Left lung (tissue), 10 donors: ENCODE measurements around the gene PROX1. TPM values are rescaled to one million over a fixed set of nuclear protein-coding genes. Genes with fewer than 3 reads are reported as not detected.
"Not testable (repeated sequence)": the region's sequence is repeated elsewhere in the genome, so short reads cannot be mapped to it uniquely, and the experiment has no call there.

ENCODE experiments used
- ATAC-seq: fragments of 200-7000 bp; cut with Tn5 transposase; one replicate; pipeline ENCODE4 v1.9.1; 2020; ENCODE audit warnings: moderate library complexity
- DNase-seq, 4 donors: peaks; one replicate each; pipeline ENCODE4 v3.0.0-alpha.2; 2013 to 2020
- H3K27ac ChIP-seq, 2 donors: fragments of 200-600 bp; sonication (generic) in 1 of 2; one replicate each; pipeline versions ENCODE4 v1.5.0 to v1.8.0; 2020 to 2021
- H3K27me3 ChIP-seq, 2 donors: fragments of 200-600 bp; sonication (generic) in 1 of 2; one replicate each; pipeline versions ENCODE4 v1.5.0 to v1.8.0; 2020 to 2021
- H3K36me3 ChIP-seq, 2 donors: fragments of 200-600 bp; sonication (generic) in 1 of 2; one replicate each; pipeline versions ENCODE4 v1.5.0 to v1.8.0; 2020 to 2021
- H3K4me1 ChIP-seq, 2 donors: fragments of 200-600 bp; one replicate each; pipeline ENCODE4 v1.8.0; 2021
- H3K4me3 ChIP-seq, 2 donors: fragments of 200-600 bp; sonication (generic) in 1 of 2; one replicate each; pipeline versions ENCODE4 v1.5.0 to v1.8.0; 2020 to 2021; ENCODE audit warnings: mild to moderate bottlenecking in 1 of 2
- H3K9me3 ChIP-seq, 2 donors: fragments of 200-600 bp; sonication (generic) in 1 of 2; one replicate each; pipeline versions ENCODE4 v1.5.0 to v1.8.0; 2020 to 2021
- intact Hi-C, 2 donors: fragments of 100-400 bp; cut with DNase I; formaldehyde crosslinking; loops; one replicate each; pipeline versions ENCODE4 v1.11.2 to v1.14.2; 2022
- polyA plus RNA-seq, 6 donors: library from polyadenylated mRNA; unstranded; fragments of 120-200 nt; gene quantifications; one replicate each; pipeline ENCODE4 v1.2.1, GENCODE V29; 2013; ENCODE audit not compliant: insufficient read length in 6 of 6
- total RNA-seq, 2 donors: library from RNA; stranded (reverse); fragmentation: NEBNext Ultra II Directional; extraction: Animal tissue kit (Norgen Biotek cat#: 25700); gene quantifications; one replicate each; pipeline ENCODE4 v1.2.1, GENCODE V29; 2021
- TF ChIP-seq, protein P1 (sequence below), 2 donors: fragments of 200-600 bp; sonication (generic) in 1 of 2; IDR thresholded peaks; one replicate each; pipeline versions ENCODE4 v1.5.0 to v1.8.0; 2021; ENCODE audit warnings: antibody characterized with exemption in 2 of 2
- donor health status: DM: no; HTN: yes; CAD: no.
- donor health status: DM: no; HTN: no; CAD: no.

The PROX1 gene
- total and polyA plus RNA-seq, 8 donors = 6.2 to 15.3 (median 9.1) TPM

GRCh38 chr1:214085325-214085724 lies 97.6 kb downstream of the PROX1 start:
- no peak for DNase-seq

DNA sequence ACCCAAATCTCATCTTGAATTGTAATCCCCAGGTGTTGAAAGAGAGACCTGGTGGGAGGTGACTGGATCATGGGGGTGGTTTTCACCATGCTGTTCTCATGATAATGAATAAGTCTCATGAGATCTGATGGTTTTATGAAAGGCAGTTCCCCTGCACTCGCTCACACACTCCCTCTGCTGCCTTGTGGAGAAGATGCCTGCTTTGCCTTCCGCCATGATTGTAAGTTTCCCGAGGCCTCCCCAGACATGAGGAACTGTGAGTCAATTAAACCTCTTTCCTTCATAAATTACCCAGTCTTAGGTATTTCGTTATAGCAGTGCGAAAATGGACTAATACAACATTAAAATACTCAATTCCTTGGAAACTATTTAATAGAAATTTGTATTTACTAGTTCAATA lies 99.2 kb downstream of the PROX1 start:
- Histone ChIP-seq H3K4me1 (no peaks in the 10 kb centered on the region), H3K27ac (no peak overlapping the region), H3K4me3 (no peak overlapping the region), H3K36me3 (no peaks in the 10 kb centered on the region), H3K27me3 (no peaks in the 10 kb centered on the region), H3K9me3 (peaks cover 0 to 3% of the 10 kb centered on the region in 2 donors)
- intact Hi-C loops = no loop called here
- no peak for DNase-seq
- TF ChIP-seq, protein P1, sequence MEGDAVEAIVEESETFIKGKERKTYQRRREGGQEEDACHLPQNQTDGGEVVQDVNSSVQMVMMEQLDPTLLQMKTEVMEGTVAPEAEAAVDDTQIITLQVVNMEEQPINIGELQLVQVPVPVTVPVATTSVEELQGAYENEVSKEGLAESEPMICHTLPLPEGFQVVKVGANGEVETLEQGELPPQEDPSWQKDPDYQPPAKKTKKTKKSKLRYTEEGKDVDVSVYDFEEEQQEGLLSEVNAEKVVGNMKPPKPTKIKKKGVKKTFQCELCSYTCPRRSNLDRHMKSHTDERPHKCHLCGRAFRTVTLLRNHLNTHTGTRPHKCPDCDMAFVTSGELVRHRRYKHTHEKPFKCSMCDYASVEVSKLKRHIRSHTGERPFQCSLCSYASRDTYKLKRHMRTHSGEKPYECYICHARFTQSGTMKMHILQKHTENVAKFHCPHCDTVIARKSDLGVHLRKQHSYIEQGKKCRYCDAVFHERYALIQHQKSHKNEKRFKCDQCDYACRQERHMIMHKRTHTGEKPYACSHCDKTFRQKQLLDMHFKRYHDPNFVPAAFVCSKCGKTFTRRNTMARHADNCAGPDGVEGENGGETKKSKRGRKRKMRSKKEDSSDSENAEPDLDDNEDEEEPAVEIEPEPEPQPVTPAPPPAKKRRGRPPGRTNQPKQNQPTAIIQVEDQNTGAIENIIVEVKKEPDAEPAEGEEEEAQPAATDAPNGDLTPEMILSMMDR (IDR thresholded peaks at IDR 0.05) = no peak
- no peak for ATAC-seq

More at GRCh38 chr1:214085325-214085724, 97.6 kb downstream of the PROX1 start:
- Histone ChIP-seq H3K36me3 (no peaks in the 10 kb centered on the region), H3K4me1 (no peaks in the 10 kb centered on the region), H3K9me3 (peaks cover 0 to 3% of the 10 kb centered on the region in 2 donors), H3K4me3 (no peak overlapping the region), H3K27me3 (no peaks in the 10 kb centered on the region), H3K27ac (no peak overlapping the region)
- ATAC-seq = no peak
- intact Hi-C loops = no loop called here
- TF ChIP-seq, protein P1 (IDR thresholded peaks at IDR 0.05) = no peak

DNA sequence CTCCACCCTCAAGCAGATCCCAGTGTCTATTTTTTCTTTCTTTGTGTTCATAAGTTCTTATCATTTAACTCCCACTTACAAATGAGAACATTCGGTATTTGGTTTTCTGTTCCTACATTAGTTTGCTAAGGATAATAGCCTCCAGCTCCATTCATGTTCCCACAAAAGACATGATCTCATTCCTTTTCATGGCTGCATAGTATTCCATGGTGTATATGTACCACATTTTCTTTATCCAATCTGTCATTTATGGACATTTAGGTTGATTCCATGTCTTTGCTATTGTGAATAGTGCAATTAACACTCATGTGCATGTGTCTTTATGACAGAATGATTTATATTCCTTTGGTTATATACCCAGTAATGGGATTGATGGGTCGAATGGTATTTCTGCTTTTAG lies 101.2 kb downstream of the PROX1 start:
- H3K27ac ChIP-seq, H3K4me1 ChIP-seq, intact Hi-C loops, H3K27me3 ChIP-seq, H3K9me3 ChIP-seq, ATAC-seq, DNase-seq, H3K4me3 ChIP-seq, H3K36me3 ChIP-seq: not testable (repeated sequence)
